Mucosa of rectum (tissue), 2 donors: ENCODE results near the gene NFATC1.
A peak's percentile ranks its signal among the peaks of the same experiment; 100 is the strongest.
"Not testable (repeated sequence)": the region's sequence is repeated elsewhere in the genome, so short reads cannot be mapped to it uniquely, and the experiment has no call there.

ENCODE experiments used
- H3K27ac ChIP-seq, 2 donors: one replicate each; pipeline ENCODE4 v1.7.0; 2013; ENCODE audit warnings: inconsistent platforms in 2 of 2, low read depth in 2 of 2, low read length in 2 of 2
- H3K27me3 ChIP-seq, 2 donors: one replicate each; pipeline ENCODE4 v1.7.0; 2013; ENCODE audit warnings: low read length in 2 of 2; ENCODE audit not compliant: control insufficient read depth in 2 of 2, insufficient read depth in 2 of 2
- H3K36me3 ChIP-seq, 2 donors: one replicate each; pipeline ENCODE4 v1.7.0; 2013; ENCODE audit warnings: low read length in 2 of 2; ENCODE audit not compliant: control insufficient read depth in 2 of 2, insufficient read depth in 2 of 2
- H3K4me1 ChIP-seq, 2 donors: one replicate each; pipeline ENCODE4 v1.7.0; 2013; ENCODE audit warnings: low read length in 2 of 2, mild to moderate bottlenecking in 1 of 2; ENCODE audit not compliant: control insufficient read depth in 2 of 2, insufficient read depth in 2 of 2
- H3K4me3 ChIP-seq, 2 donors: one replicate each; pipeline ENCODE4 v1.7.0; 2013; ENCODE audit warnings: low read length in 2 of 2
- H3K9ac ChIP-seq, 2 donors: one replicate each; pipeline ENCODE4 v1.7.0; 2013; ENCODE audit warnings: low read length in 2 of 2, low read depth in 1 of 2, mild to moderate bottlenecking in 1 of 2
- H3K9me3 ChIP-seq, 2 donors: one replicate each; pipeline ENCODE4 v1.7.0; 2013; ENCODE audit warnings: low read length in 2 of 2; ENCODE audit not compliant: control insufficient read depth in 2 of 2
- donor health status: healthy.
- donor health status: Normal muscosa, but diverticular disease.

NFATC1 gene

DNA sequence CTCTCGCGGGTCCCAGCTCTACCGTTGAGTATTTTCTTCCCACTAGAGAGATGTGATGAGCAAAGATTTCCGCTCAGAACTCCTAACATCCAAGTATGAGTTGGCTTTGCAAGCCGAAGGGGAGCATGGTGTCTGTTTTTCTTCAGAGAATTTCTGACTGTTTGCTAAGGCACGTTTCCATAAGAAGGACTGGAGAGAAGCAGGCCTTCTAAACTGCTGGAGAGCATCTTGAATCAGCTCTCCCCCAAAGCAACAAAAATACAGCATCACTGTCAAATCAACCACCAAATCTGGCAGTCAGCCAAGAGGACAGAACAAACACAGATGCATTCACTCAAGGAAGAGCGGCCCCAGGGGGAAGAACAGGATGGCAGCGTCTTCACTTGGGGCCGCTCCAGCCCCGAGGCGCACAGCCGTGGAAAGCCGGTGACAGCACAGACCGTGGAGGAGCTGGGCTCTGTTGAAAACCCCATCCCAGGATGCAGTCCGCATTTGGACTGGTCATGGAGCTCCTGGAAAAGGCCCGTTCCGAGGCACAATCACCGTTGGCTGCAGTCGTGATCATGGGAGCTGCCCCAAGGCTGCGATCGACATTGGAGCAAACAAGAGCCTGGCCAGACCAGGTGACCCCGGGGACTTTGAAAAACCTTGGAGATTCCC, 101.4 kb downstream of the NFATC1 start:
- no peak overlapping the region for H3K9ac ChIP-seq
- H3K9me3 ChIP-seq: no peaks in the 10 kb centered on the region
- H3K36me3 ChIP-seq: no peaks in the 10 kb centered on the region
- H3K27me3 ChIP-seq: no peaks in the 10 kb centered on the region
- H3K4me3 ChIP-seq: no peak overlapping the region
- peak overlapping the region in 1 of 2 donors; percentile 18 for H3K27ac ChIP-seq
- no peaks in the 10 kb centered on the region for H3K4me1 ChIP-seq

DNA sequence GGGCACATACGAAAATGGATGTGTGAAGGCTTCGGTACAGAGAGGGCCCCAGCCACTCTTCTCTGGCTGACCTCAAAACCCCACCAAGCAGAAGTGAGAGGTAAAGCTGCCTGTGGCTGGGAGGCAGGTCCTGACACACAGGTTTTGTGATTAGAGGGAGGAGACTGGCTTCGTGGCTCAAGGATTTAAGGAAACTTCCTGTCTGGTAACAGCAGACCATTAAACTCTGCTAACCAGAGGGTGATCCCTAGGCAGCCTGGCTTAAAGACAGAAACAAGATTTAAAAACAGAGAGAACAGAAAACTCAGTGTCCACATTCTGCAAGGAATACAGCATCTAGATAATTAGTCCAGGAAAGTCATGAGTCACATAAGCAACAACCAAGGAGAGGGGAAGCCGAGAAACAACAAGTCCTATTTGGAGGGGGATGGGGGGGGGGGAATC, 101.9 kb downstream of the NFATC1 start:
- peak overlapping the region in 1 of 2 donors; percentile 18 for H3K27ac ChIP-seq
- no peaks in the 10 kb centered on the region for H3K27me3 ChIP-seq
- no peaks in the 10 kb centered on the region for H3K9me3 ChIP-seq
- H3K36me3 ChIP-seq: no peaks in the 10 kb centered on the region
- no peak overlapping the region for H3K4me3 ChIP-seq
- H3K9ac ChIP-seq: no peak overlapping the region
- H3K4me1 ChIP-seq: no peaks in the 10 kb centered on the region

DNA sequence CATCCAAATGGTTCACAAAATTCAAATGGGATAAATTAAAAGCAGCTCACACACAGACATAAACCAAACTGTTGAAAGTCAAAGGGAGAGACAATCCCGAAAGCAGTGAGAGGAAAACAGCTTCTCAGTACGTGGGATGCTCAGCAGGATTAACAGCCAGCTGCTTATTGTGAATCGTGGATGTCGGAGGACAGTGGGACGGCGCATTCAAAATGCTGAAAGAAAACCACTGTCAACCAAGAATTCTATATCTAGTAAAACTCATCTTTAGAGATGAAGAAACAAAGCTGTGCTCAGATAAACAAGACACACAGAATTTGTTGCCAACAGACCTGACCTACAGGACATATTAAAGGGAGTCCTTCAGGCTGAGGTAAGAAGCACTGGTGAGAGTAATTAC, 102.9 kb downstream of the NFATC1 start:
- H3K9ac ChIP-seq: no peak overlapping the region
- H3K4me3 ChIP-seq: no peak overlapping the region
- no peak overlapping the region for H3K27ac ChIP-seq
- no peaks in the 10 kb centered on the region for H3K4me1 ChIP-seq
- H3K27me3 ChIP-seq: no peaks in the 10 kb centered on the region
- H3K36me3 ChIP-seq: no peaks in the 10 kb centered on the region
- no peaks in the 10 kb centered on the region for H3K9me3 ChIP-seq

DNA sequence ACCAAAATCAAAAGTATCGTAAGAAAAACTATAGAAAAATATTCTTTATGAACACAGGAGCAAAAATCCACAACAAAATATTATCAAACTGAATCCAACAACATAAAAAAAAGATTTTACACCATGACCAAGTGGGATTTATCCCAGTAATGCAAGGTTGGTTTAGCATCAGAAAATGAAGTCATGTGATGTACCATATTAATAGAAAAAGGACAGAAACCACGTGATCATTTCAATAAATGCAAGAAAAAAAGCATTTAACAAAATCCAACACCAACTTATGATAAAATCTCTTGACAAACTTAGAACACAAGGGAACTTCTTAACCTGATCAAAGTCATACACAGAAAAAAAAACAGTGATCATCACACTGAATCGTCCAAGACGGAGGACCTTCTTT, 105.3 kb downstream of the NFATC1 start:
- Histone ChIP-seq H3K36me3 (no peaks in the 10 kb centered on the region), H3K4me1 (no peaks in the 10 kb centered on the region), H3K9me3 (no peaks in the 10 kb centered on the region), H3K27me3 (peaks cover 0 to under 1% of the 10 kb centered on the region in 2 donors), H3K27ac (no peak overlapping the region), H3K4me3 (no peak overlapping the region), H3K9ac (no peak overlapping the region)

GRCh38 chr18:79502782-79503181, 107.1 kb downstream of the NFATC1 start:
- Histone ChIP-seq H3K4me3 (no peak overlapping the region), H3K9me3 (no peaks in the 10 kb centered on the region), H3K27me3 (peaks cover 0 to 8% of the 10 kb centered on the region in 2 donors), H3K4me1 (peaks cover 9 to 13% of the 10 kb centered on the region in 2 donors), H3K36me3 (no peaks in the 10 kb centered on the region), H3K9ac (no peak overlapping the region), H3K27ac (no peak overlapping the region)

- Histone ChIP-seq H3K9ac (no peak overlapping the region), H3K4me1 (peaks cover 9 to 15% of the 10 kb centered on the region in 2 donors), H3K27ac (no peak overlapping the region), H3K9me3 (no peaks in the 10 kb centered on the region), H3K27me3 (peaks cover 0 to 8% of the 10 kb centered on the region in 2 donors), H3K4me3 (no peak overlapping the region), H3K36me3 (no peaks in the 10 kb centered on the region)
Measured at GRCh38 chr18:79503406-79503805, 107.7 kb downstream of the NFATC1 start.

- H3K27me3 ChIP-seq: peaks cover 2 to 8% of the 10 kb centered on the region in 2 donors
- no peak overlapping the region for H3K4me3 ChIP-seq
- H3K27ac ChIP-seq: no peak overlapping the region
- no peaks in the 10 kb centered on the region for H3K36me3 ChIP-seq
- H3K9ac ChIP-seq: no peak overlapping the region
- no peaks in the 10 kb centered on the region for H3K9me3 ChIP-seq
- H3K4me1 ChIP-seq: peaks cover 9 to 15% of the 10 kb centered on the region in 2 donors
Measured at GRCh38 chr18:79504034-79504433, 108.3 kb downstream of the NFATC1 start.

GRCh38 chr18:79504495-79504894, 108.8 kb downstream of the NFATC1 start:
- peaks cover 9 to 15% of the 10 kb centered on the region in 2 donors for H3K4me1 ChIP-seq
- not testable (repeated sequence) for H3K36me3 ChIP-seq, H3K27ac ChIP-seq, H3K4me3 ChIP-seq, H3K9me3 ChIP-seq, H3K27me3 ChIP-seq, H3K9ac ChIP-seq

DNA sequence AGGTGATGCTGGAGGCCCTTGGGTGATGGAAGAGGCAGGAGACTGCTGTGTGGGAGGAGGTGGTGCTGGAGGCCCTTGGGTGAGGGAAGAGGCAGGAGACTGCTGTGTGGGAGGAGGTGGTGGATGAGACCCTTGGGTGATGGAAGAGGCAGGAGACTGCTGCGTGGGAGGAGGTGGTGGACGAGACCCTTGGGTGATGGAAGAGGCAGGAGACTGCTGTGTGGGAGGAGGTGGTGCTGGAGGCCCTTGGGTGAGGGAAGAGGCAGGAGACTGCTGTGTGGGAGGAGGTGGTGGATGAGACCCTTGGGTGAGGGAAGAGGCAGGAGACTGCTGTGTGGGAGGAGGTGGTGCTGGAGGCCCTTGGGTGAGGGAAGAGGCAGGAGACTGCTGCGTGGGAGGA, 109.7 kb downstream of the NFATC1 start:
- not testable (repeated sequence) for H3K27ac ChIP-seq, H3K9ac ChIP-seq, H3K36me3 ChIP-seq, H3K27me3 ChIP-seq, H3K9me3 ChIP-seq, H3K4me3 ChIP-seq
- H3K4me1 ChIP-seq: peaks cover 9 to 15% of the 10 kb centered on the region in 2 donors

DNA sequence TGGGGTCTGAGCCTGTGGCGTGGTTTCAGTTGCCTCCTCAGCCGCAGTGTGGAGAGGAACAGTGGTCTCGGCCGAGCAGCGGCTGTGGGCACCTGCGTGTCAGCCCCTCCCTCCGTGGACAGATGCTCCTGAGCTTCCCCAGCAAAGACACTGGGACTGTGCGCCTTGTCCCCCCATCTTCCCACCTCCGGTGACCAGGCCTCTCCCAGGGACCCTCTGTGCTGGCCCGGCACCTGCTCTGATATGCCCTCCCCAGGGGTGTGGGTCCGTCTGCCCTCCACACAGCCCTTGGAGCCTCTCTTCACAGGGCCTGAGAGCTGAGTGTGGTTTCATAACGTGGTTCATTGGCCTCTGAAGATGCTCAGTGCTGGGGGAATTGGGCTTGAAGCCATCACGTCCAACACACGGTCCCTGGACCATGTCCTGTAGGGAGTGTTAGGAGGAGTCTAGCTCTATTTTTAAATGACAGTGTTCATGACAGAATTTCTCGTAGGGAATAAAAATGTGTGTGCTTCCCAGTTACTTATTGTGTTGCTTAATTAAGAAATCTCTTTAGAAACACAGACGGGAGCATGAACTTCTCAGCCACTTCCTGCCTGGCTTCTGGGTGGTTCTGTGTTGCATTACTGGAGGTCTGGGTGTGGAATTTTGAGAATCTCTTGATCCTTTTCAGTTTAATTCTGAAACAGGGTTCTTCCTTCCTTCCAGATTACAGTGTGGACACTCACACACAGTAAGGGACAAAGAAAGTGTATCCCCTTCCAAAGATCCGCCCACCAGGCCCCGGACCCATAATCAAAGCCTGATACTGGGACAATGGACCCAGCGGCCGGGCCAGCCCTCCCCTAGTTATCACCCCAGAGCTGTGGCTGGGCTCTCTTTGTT, 110.7 kb downstream of the NFATC1 start:
- peaks cover 9 to 15% of the 10 kb centered on the region in 2 donors for H3K4me1 ChIP-seq
- H3K36me3 ChIP-seq: no peaks in the 10 kb centered on the region
- H3K9ac ChIP-seq: peak overlapping the region in 1 of 2 donors; percentile 10
- no peak overlapping the region for H3K4me3 ChIP-seq
- peak overlapping the region; percentile 54 to 74 for H3K27ac ChIP-seq
- H3K9me3 ChIP-seq: no peaks in the 10 kb centered on the region
- H3K27me3 ChIP-seq: peaks cover 2 to 8% of the 10 kb centered on the region in 2 donors
